ENCODE results near the gene HIGD2A. TPM values are rescaled to one million over a fixed set of nuclear protein-coding genes. Genes with fewer than 3 reads are reported as not detected.

Gene HIGD2A
- polyA plus RNA-seq, 1 donor from 2014 or later: 61.8 TPM

DNA sequence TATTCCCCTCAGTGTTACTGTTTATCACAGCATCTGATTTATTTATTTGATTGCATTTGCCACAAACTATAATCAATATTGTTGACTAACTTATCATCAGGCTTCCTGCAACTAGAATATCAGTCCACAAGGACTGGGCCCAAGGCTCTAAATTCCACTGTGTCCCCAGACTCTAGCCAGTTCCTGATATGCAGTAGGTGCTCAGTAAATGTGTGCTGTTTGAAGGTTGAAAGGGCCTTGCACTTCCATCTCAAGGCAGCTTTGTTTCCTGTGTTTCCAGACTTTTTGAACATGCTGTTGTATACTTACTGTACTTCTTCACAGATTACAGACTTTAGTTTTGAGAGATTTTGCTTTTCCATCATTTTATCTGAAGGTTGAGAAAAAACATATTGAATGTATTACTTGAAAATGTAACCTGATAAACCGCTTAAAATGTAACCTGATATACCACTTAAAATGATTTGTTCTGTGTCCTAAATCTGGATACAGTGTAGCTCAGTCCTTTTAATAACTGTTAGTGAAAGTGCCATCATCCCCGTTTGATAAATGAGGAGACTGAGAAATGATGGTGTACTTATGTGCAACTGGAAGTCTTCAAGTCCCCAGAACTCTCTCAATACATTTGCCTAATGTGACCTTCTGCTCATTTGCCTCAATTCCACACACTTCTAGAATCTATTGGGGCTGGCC, 45.6 kb upstream of the HIGD2A start:
- H3K79me2 ChIP-seq (replicated peaks; ENCODE audit: insufficient read depth, low read length): no peaks in the 10 kb centered on the region
- H3K4me2 ChIP-seq (ENCODE audit: low read length): no peak overlapping the region
- no peak for TF ChIP-seq EP300 (conservative IDR thresholded peaks at IDR 0.05; ENCODE audit: poor library complexity, severe bottlenecking)
- no peak for TF ChIP-seq RAD21 (conservative IDR thresholded peaks at IDR 0.05)
- no peak for TF ChIP-seq SMC3 (conservative IDR thresholded peaks at IDR 0.05; ENCODE audit: poor library complexity)
- TF ChIP-seq POLR2AphosphoS5 (IDR thresholded peaks at IDR 0.05): no peak
- no peak for TF ChIP-seq TAF1 (IDR thresholded peaks at IDR 0.05; ENCODE audit: low read depth)
- no peak for TF ChIP-seq MXI1 (conservative IDR thresholded peaks at IDR 0.05; ENCODE audit: poor library complexity, severe bottlenecking)
- no peak for TF ChIP-seq EZH2 (IDR thresholded peaks at IDR 0.05; ENCODE audit: borderline replicate concordance, insufficient read depth, low read length, poor library complexity, severe bottlenecking)
- TF ChIP-seq, protein P1, sequence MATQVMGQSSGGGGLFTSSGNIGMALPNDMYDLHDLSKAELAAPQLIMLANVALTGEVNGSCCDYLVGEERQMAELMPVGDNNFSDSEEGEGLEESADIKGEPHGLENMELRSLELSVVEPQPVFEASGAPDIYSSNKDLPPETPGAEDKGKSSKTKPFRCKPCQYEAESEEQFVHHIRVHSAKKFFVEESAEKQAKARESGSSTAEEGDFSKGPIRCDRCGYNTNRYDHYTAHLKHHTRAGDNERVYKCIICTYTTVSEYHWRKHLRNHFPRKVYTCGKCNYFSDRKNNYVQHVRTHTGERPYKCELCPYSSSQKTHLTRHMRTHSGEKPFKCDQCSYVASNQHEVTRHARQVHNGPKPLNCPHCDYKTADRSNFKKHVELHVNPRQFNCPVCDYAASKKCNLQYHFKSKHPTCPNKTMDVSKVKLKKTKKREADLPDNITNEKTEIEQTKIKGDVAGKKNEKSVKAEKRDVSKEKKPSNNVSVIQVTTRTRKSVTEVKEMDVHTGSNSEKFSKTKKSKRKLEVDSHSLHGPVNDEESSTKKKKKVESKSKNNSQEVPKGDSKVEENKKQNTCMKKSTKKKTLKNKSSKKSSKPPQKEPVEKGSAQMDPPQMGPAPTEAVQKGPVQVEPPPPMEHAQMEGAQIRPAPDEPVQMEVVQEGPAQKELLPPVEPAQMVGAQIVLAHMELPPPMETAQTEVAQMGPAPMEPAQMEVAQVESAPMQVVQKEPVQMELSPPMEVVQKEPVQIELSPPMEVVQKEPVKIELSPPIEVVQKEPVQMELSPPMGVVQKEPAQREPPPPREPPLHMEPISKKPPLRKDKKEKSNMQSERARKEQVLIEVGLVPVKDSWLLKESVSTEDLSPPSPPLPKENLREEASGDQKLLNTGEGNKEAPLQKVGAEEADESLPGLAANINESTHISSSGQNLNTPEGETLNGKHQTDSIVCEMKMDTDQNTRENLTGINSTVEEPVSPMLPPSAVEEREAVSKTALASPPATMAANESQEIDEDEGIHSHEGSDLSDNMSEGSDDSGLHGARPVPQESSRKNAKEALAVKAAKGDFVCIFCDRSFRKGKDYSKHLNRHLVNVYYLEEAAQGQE (IDR thresholded peaks at IDR 0.05; ENCODE audit: borderline replicate concordance): no peak
- TF ChIP-seq, protein P2, sequence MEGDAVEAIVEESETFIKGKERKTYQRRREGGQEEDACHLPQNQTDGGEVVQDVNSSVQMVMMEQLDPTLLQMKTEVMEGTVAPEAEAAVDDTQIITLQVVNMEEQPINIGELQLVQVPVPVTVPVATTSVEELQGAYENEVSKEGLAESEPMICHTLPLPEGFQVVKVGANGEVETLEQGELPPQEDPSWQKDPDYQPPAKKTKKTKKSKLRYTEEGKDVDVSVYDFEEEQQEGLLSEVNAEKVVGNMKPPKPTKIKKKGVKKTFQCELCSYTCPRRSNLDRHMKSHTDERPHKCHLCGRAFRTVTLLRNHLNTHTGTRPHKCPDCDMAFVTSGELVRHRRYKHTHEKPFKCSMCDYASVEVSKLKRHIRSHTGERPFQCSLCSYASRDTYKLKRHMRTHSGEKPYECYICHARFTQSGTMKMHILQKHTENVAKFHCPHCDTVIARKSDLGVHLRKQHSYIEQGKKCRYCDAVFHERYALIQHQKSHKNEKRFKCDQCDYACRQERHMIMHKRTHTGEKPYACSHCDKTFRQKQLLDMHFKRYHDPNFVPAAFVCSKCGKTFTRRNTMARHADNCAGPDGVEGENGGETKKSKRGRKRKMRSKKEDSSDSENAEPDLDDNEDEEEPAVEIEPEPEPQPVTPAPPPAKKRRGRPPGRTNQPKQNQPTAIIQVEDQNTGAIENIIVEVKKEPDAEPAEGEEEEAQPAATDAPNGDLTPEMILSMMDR (IDR thresholded peaks at IDR 0.05; ENCODE audit: poor library complexity, severe bottlenecking): no peak
- H3F3A ChIP-seq (ENCODE audit: insufficient read depth, low read length, poor library complexity, severe bottlenecking): no peaks in the 10 kb centered on the region
- no peaks in the 10 kb centered on the region for H3K9me2 ChIP-seq (ENCODE audit: insufficient read depth, low read length)
- no peaks in the 10 kb centered on the region for H3K27me3 ChIP-seq (ENCODE audit: insufficient read depth, low read depth, low read length)
- H3K27ac ChIP-seq (ENCODE audit: low read length): no peak overlapping the region
- no peak overlapping the region for H3K9ac ChIP-seq (ENCODE audit: low read length)
- H4K20me1 ChIP-seq (ENCODE audit: insufficient read depth): no peaks in the 10 kb centered on the region
- peaks cover 4% of the 10 kb centered on the region for H3K36me3 ChIP-seq (ENCODE audit: insufficient read depth, low read length)
- H3K9me3 ChIP-seq (ENCODE audit: low read length): no peaks in the 10 kb centered on the region
- no peak overlapping the region for H2AFZ ChIP-seq (ENCODE audit: low read depth, low read length)
- H3K4me3 ChIP-seq (ENCODE audit: low read length): no peak overlapping the region

DNA sequence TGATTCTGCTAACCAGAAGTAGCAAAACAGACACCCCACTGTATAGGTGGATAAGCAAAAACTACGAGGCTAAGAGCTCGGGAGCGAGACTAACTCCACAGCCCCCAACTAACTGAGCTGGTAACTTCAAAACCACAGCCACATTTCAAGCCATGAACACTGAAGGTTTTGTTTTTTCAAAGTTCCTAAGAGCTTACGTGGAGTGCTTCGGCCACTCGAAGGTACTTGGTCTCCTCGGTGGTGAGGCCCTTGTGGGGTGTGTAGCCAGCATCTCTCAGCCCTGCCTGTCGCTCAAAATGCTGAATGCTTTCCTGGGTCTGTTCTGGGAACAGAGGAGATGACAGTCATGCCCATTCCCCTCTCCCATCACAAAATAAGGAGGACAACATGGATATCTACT, 38.1 kb upstream of the HIGD2A start:
- peaks cover 19% of the 10 kb centered on the region for H3K79me2 ChIP-seq (replicated peaks; ENCODE audit: insufficient read depth, low read length)
- no peaks in the 10 kb centered on the region for H3K27me3 ChIP-seq (ENCODE audit: insufficient read depth, low read depth, low read length)
- H3K36me3 ChIP-seq (ENCODE audit: insufficient read depth, low read length): no peaks in the 10 kb centered on the region
- no peaks in the 10 kb centered on the region for H3K9me2 ChIP-seq (ENCODE audit: insufficient read depth, low read length)
- no peaks in the 10 kb centered on the region for H4K20me1 ChIP-seq (ENCODE audit: insufficient read depth)
- no peaks in the 10 kb centered on the region for H3K9me3 ChIP-seq (ENCODE audit: low read length)
- H3K9ac ChIP-seq (ENCODE audit: low read length): no peak overlapping the region
- H2AFZ ChIP-seq (ENCODE audit: low read depth, low read length): no peak overlapping the region
- no peak overlapping the region for H3K27ac ChIP-seq (ENCODE audit: low read length)
- H3K4me3 ChIP-seq (ENCODE audit: low read length): no peak overlapping the region
- TF ChIP-seq EZH2 (IDR thresholded peaks at IDR 0.05; ENCODE audit: borderline replicate concordance, insufficient read depth, low read length, poor library complexity, severe bottlenecking) (no peak), TAF1 (IDR thresholded peaks at IDR 0.05; ENCODE audit: low read depth) (no peak), MXI1 (conservative IDR thresholded peaks at IDR 0.05; ENCODE audit: poor library complexity, severe bottlenecking) (no peak), SMC3 (conservative IDR thresholded peaks at IDR 0.05; ENCODE audit: poor library complexity) (no peak), POLR2AphosphoS5 (IDR thresholded peaks at IDR 0.05) (no peak)
- TF ChIP-seq, protein P1 (IDR thresholded peaks at IDR 0.05; ENCODE audit: borderline replicate concordance): no peak
- no peaks in the 10 kb centered on the region for H3F3A ChIP-seq (ENCODE audit: insufficient read depth, low read length, poor library complexity, severe bottlenecking)
- no peak overlapping the region for H3K4me2 ChIP-seq (ENCODE audit: low read length)

All from neural cell (in vitro differentiated cells).